GM12878 (cell line): ENCODE results near the gene POLR2F. TPM values are rescaled to one million over a fixed set of nuclear protein-coding genes. Genes with fewer than 3 reads are reported as not detected.

ENCODE experiments used
- ATAC-seq: fragments of 200-7000 bp; cut with Tn5 transposase; 3 replicates; pipeline ENCODE4 v1.9.1; 2020; ENCODE audit warnings: mild to moderate bottlenecking, moderate library complexity
- BruUV-seq: library from RNA; stranded (reverse); fragments of 400-500 nt; replicated peaks from 2 replicates; lab custom pipeline; 2021; lab: Mats Ljungman, UMichigan
- CTCF ChIA-PET: fragments of 300-600 bp; sonication (Branson Sonifier 250); formaldehyde crosslinking; extraction: SDS; loops from one replicate; lab custom pipeline; 2021; ENCODE audit warnings: inconsistent platforms; lab: Yijun Ruan, JAX
- POLR2A ChIA-PET: fragments of 350-600 bp; formaldehyde crosslinking; extraction: SDS; loops from one replicate; lab custom pipeline; 2021; ENCODE audit warnings: inconsistent platforms; lab: Charles Lee
- RAD21 ChIA-PET: fragments of 300-600 bp; sonication (Branson Sonifier 250); formaldehyde crosslinking; loops from one replicate; lab custom pipeline; 2023; ENCODE audit warnings: antibody characterized with exemption; ENCODE audit not compliant: unreplicated experiment; lab: Charles Lee
- SMC1A ChIA-PET: fragments of 300-600 bp; sonication (Branson Sonifier 250); formaldehyde crosslinking; loops from one replicate; lab custom pipeline; 2023; ENCODE audit not compliant: unreplicated experiment, uncharacterized antibody; lab: Charles Lee
- DNase-seq: peaks from one replicate; pipeline ENCODE4 v3.0.0-alpha.2; 2011; ENCODE audit warnings: low read depth, low spot score
- FAIRE-seq: peaks from 3 replicates; lab custom pipeline; 2011; peaks lifted over from hg19 to GRCh38; lab: Jason Lieb, UNC
- H2AFZ ChIP-seq: 2 replicates; pipeline ENCODE4 v1.6.0; 2011; ENCODE audit warnings: low read depth, low read length, control low read depth; ENCODE audit not compliant: control insufficient read depth
- H3K27ac ChIP-seq: 2 replicates; pipeline ENCODE4 v1.5.1; 2011; ENCODE audit warnings: control low read depth; ENCODE audit not compliant: control insufficient read depth, insufficient read depth
- H3K27me3 ChIP-seq, 2 experiments: replicated peaks in 1 of 2; 2 replicates each; pipeline versions ENCODE4 v1.6.0 to v1.6.1; 2011; ENCODE audit warnings: low read length in 1 of 2; ENCODE audit not compliant: control insufficient read depth in 2 of 2, insufficient read depth in 2 of 2
- H3K36me3 ChIP-seq, 2 experiments: 2 replicates each; pipeline ENCODE4 v1.5.1; 2011; ENCODE audit warnings: low read length in 1 of 2; ENCODE audit not compliant: control insufficient read depth in 2 of 2, insufficient read depth in 2 of 2
- H3K4me1 ChIP-seq: 2 replicates; pipeline ENCODE4 v1.6.1; 2011; ENCODE audit warnings: mild to moderate bottlenecking, low read length, moderate library complexity, mixed read lengths; ENCODE audit not compliant: control insufficient read depth, insufficient read depth
- H3K4me2 ChIP-seq: 2 replicates; pipeline ENCODE4 v1.6.0; 2011; ENCODE audit warnings: control low read depth; ENCODE audit not compliant: control insufficient read depth, insufficient read depth
- H3K4me3 ChIP-seq: fragments of 200-600 bp; sonication (generic); 2 replicates; pipeline ENCODE4 v1.5.1; 2016
- H3K79me2 ChIP-seq: 2 replicates; pipeline ENCODE4 v1.6.0; 2011; ENCODE audit warnings: low read length; ENCODE audit not compliant: control insufficient read depth, insufficient read depth
- H3K9ac ChIP-seq: 2 replicates; pipeline ENCODE4 v1.8.0; 2011; ENCODE audit warnings: low read length, control low read depth, mixed read lengths; ENCODE audit not compliant: control insufficient read depth, insufficient read depth
- H3K9me3 ChIP-seq: replicated peaks from 3 replicates; pipeline ENCODE4 v1.5.1; 2011; ENCODE audit warnings: mild to moderate bottlenecking, low read length; ENCODE audit not compliant: control insufficient read depth, insufficient read depth
- H4K20me1 ChIP-seq: 2 replicates; pipeline ENCODE4 v1.6.0; 2011; ENCODE audit not compliant: control insufficient read depth, insufficient read depth
- NKRF ChIP-seq: fragments of 450-650 bp; conservative IDR thresholded peaks from 2 replicates; pipeline ENCODE4 v1.6.1; 2017; ENCODE audit warnings: mild to moderate bottlenecking, moderate library complexity
- NR2F1 ChIP-seq: fragments of 450-650 bp; conservative IDR thresholded peaks from 2 replicates; pipeline ENCODE4 v1.6.1; 2017; ENCODE audit warnings: mild to moderate bottlenecking
- SREBF1 ChIP-seq: IDR thresholded peaks from 2 replicates; pipeline ENCODE4 v1.6.1; 2012; ENCODE audit warnings: mild to moderate bottlenecking, low read length
- ZNF24 ChIP-seq: fragments of 450-650 bp; IDR thresholded peaks from 2 replicates; pipeline ENCODE4 v1.6.1; 2017; ENCODE audit warnings: antibody characterized with exemption, mild to moderate bottlenecking
- WGBS: methylation state at CpG from one replicate; pipeline ENCODE4 v1.1.6; 2016; ENCODE audit warnings: low lambda C conversion rate; ENCODE audit not compliant: insufficient replicate concordance, insufficient coverage; ENCODE audit errors: missing lambda C conversion rate; 5-methylcytosine and 5-hydroxymethylcytosine counted together
- in situ Hi-C: fragments of 300-500 bp; cut with MboI; formaldehyde crosslinking; loops from 9 replicates; pipeline ENCODE4 v1.14.3; 2018; ENCODE audit warnings: mixed read lengths
- intact Hi-C: fragments of 100-400 bp; cut with micrococcal nuclease; formaldehyde crosslinking; loops from one replicate; pipeline ENCODE4 v1.14.2; 2022; ENCODE audit not compliant: unreplicated experiment
- polyA plus RNA-seq, 11 experiments: library from polyadenylated mRNA; depleted of rRNA in 4 of 11; unstranded in 6 of 11; stranded (reverse) in 5 of 11; fragments of >200 nt; fragmentation: Nextera tagmentation in 4 of 11; fragmentation: Illumina TruSeq in 1 of 11; extraction: Ambion mirVana in 4 of 11; extraction: Trizol in 1 of 11; gene quantifications; 1 replicate in 1 of 11; 2 replicates in 10 of 11; pipeline versions ENCODE4 v1.2.1 to v1.2.3, GENCODE V29; 2011 to 2016; ENCODE audit warnings: inconsistent platforms in 2 of 11, missing spikeins in 2 of 11, low read depth in 1 of 11
- total RNA-seq, 4 experiments: library from RNA; depleted of rRNA in 3 of 4; stranded (reverse); fragments of >200 nt in 3 of 4; fragmentation: Illumina TruSeq in 1 of 4; extraction: Trizol in 1 of 4; gene quantifications; 2 replicates each; pipeline versions ENCODE4 v1.2.1 to v1.2.3, GENCODE V29; 2013 to 2021
- TF ChIP-seq, protein P1 (sequence below): IDR thresholded peaks from 2 replicates; pipeline ENCODE4 v1.6.1; 2011; ENCODE audit warnings: borderline replicate concordance, low read depth, mild to moderate bottlenecking, moderate library complexity, mixed read lengths, low read length; ENCODE audit not compliant: insufficient read depth; ENCODE audit errors: extremely low read length

The POLR2F gene
- total and polyA plus RNA-seq, 10 of the 15 experiments (the other 5 are each of a cell fraction or from before 2014, with no cell fraction given): 71.9 to 218 (median 100.0) TPM

DNA sequence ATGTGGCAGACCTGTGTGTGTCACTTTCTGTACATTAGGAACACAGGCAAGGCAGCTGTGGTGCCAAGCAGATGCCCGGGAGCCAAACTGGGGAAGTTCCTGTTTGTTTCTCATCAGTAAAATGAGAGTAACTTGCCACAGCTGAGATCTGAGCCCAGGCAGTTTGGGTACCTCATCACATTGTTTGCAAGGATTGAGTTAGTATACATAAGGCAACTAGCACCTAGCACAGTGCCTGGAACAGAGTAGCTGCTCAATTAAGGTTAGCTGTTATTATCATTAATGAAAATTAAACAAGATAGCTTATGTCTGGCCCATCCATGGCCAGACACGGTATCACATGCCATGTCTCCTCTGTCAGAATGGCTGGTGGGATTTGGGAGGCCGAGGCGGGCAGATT is 23.0 kb downstream of the POLR2F start:
- no peak for ATAC-seq
- Histone ChIP-seq H3K4me2 (no peak overlapping the region), H3K4me3 (no peak overlapping the region), H3K27me3 (no peaks in the 10 kb centered on the region), H3K79me2 (no peaks in the 10 kb centered on the region), H3K36me3 (no peaks in the 10 kb centered on the region; a peak in 1 of 4 replicates), H2AFZ (no peak overlapping the region), H3K9ac (no peak overlapping the region), H3K9me3 (no peaks in the 10 kb centered on the region), H4K20me1 (no peaks in the 10 kb centered on the region), H3K27ac (no peak overlapping the region), H3K4me1 (no peaks in the 10 kb centered on the region)
- FAIRE-seq: no peak
- in situ Hi-C loops: no loop called here
- ChIA-PET CTCF (interaction anchor here (0.7 to 1.3 kb wide), 2 partner anchors 11 to 17 kb away, joined by 3 read pairs; no protein-coding TSS in a partner anchor), RAD21 (no interaction called here), SMC1A (interaction anchor here (0.6 kb wide), 1 partner anchor 1229 kb away, joined by 3 read pairs; no protein-coding TSS in a partner anchor), POLR2A (interaction anchor here (0.5 to 0.6 kb wide), 2 partner anchors 38 to 156 kb away, joined by 4 to 6 read pairs; no protein-coding TSS in a partner anchor)
- TF ChIP-seq NR2F1: no peak
- TF ChIP-seq ZNF24: no peak
- TF ChIP-seq, protein P1, sequence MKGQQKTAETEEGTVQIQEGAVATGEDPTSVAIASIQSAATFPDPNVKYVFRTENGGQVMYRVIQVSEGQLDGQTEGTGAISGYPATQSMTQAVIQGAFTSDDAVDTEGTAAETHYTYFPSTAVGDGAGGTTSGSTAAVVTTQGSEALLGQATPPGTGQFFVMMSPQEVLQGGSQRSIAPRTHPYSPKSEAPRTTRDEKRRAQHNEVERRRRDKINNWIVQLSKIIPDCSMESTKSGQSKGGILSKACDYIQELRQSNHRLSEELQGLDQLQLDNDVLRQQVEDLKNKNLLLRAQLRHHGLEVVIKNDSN: no peak
- TF ChIP-seq SREBF1: no peak
- TF ChIP-seq NKRF: no peak
- intact Hi-C loops: no loop called here
- WGBS: 73% methylated on average over 4 of the region's 4 CpGs
- no peak for DNase-seq
- no TSS peak for BruUV-seq
